Urothelium cell line (cell line): ENCODE measurements around the gene MDH1.
"Not testable (repeated sequence)": the region's sequence is repeated elsewhere in the genome, so short reads cannot be mapped to it uniquely, and the experiment has no call there.

ENCODE experiments used
- DNase-seq: peaks from one replicate; pipeline ENCODE4 v3.0.0; 2011; ENCODE audit warnings: low spot score, mixed read lengths
- FAIRE-seq: peaks from 2 replicates; lab custom pipeline; 2011; peaks lifted over from hg19 to GRCh38; lab: Jason Lieb, UNC

MDH1 gene

GRCh38 chr2:63588385-63589147, at the start of gene MDH1, which contains the start of gene WDPCP:
TSS of gene MDH1 (plus strand) at chr2:63588963. CDS start at chr2:63589044, 81 bp downstream.
TSS of gene WDPCP (minus strand) at chr2:63588477. CDS start at chr2:63588271, 206 bp downstream.
- DNase-seq (peak; percentile 92), FAIRE-seq (peak; percentile 88)

GRCh38 chr2:63539416-63540162, 49.2 kb upstream of the MDH1 start:
- FAIRE-seq (no peak), DNase-seq (no peak)

- peak; percentile 25 for DNase-seq
- no peak for FAIRE-seq
These were observed 44.6 kb upstream of the MDH1 start for GRCh38 chr2:63544017-63544627.

- no peak for FAIRE-seq
- no peak for DNase-seq
These were observed 43.7 kb upstream of the MDH1 start for GRCh38 chr2:63545023-63545422.

- DNase-seq = no peak
- no peak for FAIRE-seq
These were observed 35.7 kb upstream of the MDH1 start for GRCh38 chr2:63553049-63553448.

DNA sequence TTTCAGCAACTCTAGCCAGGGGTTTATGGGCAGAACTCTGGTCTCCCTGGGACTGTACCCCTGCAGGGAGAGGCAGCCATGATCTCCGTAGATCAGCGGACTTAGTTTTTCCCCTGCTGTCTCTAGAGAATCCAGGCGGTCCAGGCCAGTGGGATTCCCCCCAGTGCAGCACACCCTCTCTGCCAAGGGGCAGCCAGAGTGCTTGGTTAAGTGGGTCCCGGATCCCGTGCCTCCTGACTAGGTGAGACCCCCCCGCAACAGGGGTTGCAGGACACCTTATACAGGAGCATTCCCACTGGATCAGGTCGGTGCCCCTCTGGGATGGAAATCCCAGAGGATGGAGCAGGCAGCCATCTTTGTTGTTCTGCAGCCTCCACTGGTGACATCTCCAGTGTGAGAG, 33.5 kb upstream of the MDH1 start:
- FAIRE-seq = no peak
- no peak for DNase-seq

GRCh38 chr2:63555931-63556330, 32.8 kb upstream of the MDH1 start:
- no peak for DNase-seq
- FAIRE-seq = no peak

- not testable (repeated sequence) for FAIRE-seq, DNase-seq
These were observed 30.9 kb upstream of the MDH1 start for GRCh38 chr2:63557819-63558218.

DNA sequence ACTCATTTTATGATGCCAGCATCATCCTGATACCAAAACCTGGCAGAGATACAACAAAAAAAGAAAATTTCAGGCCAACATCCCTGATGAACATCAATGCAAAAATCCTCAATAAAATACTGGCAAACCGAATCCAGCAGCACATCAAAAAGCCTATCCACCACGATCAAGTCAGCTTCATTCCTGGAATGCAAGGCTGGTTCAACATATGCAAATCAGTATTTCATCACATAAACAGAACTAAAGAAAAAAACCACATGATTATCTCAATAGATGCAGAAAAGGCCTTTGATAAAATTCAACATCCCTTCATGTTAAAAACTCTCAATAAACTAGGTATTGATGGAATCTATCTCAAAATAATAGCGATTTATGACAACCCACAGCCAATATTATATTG, 29.8 kb upstream of the MDH1 start:
- DNase-seq, FAIRE-seq: not testable (repeated sequence)

- no peak for FAIRE-seq
- DNase-seq = no peak
These were observed 26.0 kb upstream of the MDH1 start for GRCh38 chr2:63562751-63563150.

DNA sequence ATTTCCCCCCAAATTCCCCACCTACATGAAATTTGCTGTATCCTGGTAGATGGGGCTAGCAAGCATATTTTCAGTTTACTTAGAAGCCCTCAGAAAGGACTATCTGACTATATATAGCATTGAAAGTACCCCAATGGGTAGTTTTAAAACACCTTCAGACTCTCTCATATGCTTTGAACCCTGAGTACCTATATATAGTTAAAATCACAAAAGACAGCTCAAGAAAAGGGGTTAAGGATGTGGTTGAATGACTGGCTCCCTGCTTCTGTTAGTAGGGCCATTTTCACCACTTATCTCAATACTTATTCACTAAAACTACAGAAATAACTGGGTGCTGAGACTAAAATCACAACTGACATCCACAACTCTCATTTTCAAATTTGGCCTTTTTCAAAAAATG, 19.0 kb upstream of the MDH1 start:
- FAIRE-seq (no peak), DNase-seq (no peak)

GRCh38 chr2:63571291-63571690, 17.5 kb upstream of the MDH1 start:
- FAIRE-seq (no peak), DNase-seq (no peak)

DNA sequence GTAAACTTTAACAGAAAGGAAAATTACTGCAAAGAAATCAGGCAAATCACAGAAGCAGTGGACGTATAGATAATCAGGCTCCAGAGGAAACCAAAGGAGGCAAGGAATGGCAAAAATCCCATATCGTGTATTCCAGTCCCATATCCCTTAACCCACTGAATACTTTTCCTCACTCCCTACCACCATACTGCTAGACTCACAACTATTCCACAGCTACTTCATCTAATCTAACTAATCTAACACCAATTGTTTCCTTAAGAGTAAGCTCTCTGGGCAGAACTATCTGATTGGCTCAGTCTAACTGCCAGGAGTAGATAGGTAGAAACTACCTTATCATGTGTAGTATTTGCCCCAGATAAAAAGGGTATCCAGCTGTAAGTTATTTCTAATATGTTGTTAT, 16.8 kb upstream of the MDH1 start:
- DNase-seq = no peak
- FAIRE-seq = no peak

DNA sequence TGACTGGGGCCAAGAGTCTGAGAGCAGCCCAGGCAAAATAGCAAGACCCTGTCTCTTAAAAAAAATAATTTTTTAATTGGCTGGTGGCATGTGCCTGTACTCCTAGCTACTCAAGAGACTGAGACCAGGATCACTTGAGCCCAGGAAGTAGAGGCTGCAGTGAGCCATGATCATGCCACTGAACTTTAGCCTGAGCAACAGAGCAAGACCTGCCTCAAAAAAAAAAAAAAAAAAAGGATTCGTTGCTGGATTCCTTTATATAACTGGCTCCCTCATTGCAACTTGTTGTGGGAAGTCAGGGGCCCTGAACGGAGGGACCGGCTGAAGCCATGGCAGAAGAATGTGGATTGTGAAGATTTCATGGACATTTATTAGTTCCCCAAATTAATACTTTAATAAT, 15.7 kb upstream of the MDH1 start:
- not testable (repeated sequence) for DNase-seq, FAIRE-seq

- peak; percentile 5 for FAIRE-seq
These were observed 14.9 kb upstream of the MDH1 start for GRCh38 chr2:63573726-63574345.

GRCh38 chr2:63576546-63576945, 12.2 kb upstream of the MDH1 start:
- FAIRE-seq = no peak
- DNase-seq = no peak

More at GRCh38 chr2:63573726-63574345, 14.9 kb upstream of the MDH1 start:
- DNase-seq = not testable (repeated sequence)

GRCh38 chr2:63578767-63579166, 10.0 kb upstream of the MDH1 start:
- DNase-seq = no peak
- FAIRE-seq = no peak

DNA sequence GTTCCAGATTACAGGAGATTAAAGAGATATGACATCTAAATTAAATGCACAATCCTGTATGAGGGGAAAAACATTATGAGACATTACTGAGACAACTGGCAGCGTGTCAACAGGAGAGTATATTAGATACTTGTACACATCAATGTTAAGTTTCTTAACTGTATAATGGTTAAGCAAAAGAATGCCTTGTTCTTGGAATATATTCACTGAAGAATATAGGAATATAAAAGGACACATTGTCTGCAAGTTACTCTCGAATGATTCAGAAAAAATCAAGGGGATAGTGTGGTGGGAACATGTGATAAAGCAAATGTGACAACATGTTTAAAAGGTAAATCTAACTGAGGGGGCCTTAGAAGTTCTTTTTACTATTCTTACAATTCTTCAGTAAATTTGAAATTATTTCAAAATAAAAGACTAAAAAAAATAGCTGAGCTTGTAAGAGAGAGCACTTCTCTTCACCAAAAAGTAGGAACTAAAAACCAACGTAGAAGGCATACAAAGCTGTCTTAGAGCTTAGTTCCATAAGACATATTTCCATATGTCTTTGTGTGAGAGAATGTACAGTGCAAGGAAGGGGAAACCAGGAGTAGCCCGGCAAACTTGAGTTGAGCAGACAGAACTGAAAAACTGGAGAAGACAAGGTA, 8.0 kb upstream of the MDH1 start:
- no peak for FAIRE-seq
- DNase-seq = no peak

- no peak for FAIRE-seq
- DNase-seq = no peak
These were observed 7.3 kb upstream of the MDH1 start for GRCh38 chr2:63581298-63581961.

DNA sequence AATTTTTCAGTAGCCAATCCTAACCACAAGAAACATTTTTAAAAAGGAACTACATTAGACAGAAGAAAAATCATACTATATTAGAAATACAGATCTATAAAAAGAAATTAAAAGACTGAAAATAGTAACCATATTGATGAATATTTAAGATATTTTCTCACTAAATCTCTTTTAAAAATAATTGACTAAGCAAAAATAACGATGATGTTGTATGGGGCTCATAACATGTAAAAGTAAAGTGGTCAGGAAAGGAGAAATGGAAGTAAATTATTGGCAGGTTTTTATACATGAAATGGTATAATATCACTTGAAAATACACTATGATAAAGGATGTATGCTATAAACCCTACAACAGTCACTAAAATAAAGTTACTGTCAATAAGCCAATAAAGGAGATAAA, 5.9 kb upstream of the MDH1 start:
- DNase-seq (no peak), FAIRE-seq (no peak)
